Measurements from ENCODE around the gene EFTUD2.

DNA sequence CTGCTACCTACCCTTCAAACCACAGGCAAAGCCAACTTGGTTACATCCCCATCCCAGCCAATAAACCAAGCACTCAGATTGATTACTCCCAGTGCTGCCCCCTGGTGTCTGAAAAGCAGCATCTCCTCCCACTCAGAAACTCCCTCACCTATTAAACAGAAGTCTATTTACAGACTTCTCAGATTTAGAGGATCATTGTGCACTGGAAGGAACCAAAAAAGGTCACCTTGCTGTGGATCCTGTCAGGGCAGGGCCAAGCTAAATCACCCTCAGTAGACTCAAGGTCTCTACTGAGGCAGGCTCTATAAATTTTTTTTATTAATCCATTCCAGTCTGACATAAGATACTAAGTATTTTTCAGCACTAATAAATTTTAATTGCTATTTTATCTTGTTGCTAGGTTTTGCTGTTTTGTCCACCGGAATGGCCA is 34.0 kb downstream of the EFTUD2 start:
- TF ChIP-seq EZH2phosphoT487 (IDR thresholded peaks at IDR 0.05; ENCODE audit: insufficient read depth, low read depth) (no peak), EZH2 (IDR thresholded peaks at IDR 0.05; ENCODE audit: insufficient read depth, poor library complexity, severe bottlenecking) (no peak)

All from GM23248 (cell line).